NCI-H2107 (cell line): ENCODE results near the gene FRMD5.
"Not testable (repeated sequence)": the region's sequence is repeated elsewhere in the genome, so short reads cannot be mapped to it uniquely, and the experiment has no call there.

Source experiments
- DNase-seq: peaks from one replicate; lab custom pipeline; 2025; lab: John Stamatoyannopoulos, UW

Gene FRMD5

DNA sequence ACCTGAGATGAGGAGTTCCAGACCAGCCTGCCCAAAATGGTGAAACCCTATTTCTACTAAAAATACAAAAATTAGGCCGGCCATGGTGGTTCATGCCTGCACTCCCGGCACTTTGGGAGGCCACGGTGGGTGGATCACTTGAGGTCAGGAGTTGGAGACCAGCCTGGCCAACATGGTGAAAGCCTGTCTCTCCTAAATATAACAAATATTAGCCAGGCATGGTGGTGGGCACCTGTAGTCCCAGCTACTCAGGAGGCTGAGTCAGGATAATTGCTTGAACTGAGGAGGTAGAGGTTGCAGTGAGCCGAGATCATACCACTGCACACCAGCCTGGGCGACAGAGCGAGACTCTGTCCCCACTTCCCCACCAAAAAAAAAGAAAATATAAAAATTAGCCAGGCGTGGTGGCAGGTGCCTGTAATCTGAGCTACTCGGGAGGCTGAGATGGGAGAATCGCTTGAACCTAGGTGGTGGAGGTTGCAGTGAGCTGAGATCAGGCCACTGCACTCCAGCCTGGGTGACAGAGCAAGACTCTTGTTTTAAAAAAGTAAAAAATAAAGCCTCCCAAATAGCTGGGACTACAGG is 364.3 kb downstream of the FRMD5 start:
- not testable (repeated sequence) for DNase-seq

DNA sequence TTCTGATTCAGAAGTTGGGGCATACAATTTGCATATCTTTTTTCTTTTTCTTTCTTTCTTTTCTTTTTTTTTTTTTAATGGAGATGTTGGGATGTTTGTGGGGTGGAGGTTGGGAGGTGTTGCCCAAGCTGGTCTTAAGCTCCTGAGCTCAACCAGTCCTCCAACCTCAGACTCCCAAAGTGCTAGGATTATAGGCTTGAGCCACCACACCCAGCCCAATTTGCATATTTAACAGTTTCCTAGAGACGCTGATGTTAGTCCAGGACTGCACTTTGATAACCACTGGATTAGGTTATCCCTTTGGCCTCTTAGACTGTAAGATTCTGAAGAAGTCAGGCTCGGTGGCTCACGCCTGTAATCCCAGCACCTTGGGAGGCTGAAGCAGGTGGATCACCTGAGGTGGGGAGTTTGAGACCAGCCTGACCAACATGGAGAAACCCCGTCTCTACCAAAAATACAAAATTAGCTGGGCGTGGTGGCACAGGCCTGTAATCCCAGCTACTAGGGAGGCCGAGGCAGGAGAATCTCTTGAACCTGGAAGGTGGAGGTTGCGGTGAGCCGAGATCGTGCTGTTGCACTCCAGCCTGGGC is 365.0 kb downstream of the FRMD5 start:
- DNase-seq, result not testable (repeated sequence)

DNA sequence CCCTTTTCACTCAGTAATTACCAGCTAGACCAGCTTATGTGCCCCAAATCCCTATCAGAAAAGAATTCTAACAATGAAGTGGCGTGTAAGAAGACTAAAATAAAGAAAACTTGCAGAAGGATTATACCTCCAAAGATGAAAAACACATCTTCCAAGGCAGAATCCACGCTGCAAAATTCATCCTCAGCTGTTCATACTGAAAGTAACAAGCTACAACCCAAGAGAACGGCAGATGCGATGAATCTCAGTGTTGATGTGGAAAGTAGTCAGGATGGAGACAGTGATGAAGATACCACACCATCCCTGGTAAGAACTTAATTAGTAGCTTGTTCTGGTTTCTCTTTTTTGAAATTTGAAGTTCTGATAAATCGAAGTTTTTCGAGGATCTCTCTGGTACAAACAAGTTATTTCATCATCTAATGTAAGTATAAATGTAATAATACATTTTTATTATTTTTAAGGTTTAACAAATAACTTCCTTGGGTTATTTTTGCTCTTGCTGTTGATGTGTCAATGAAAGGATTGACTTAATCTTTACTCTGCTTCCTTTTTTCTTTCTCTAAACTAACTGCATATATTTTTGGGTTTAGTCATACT is 366.9 kb downstream of the FRMD5 start:
- no peak for DNase-seq

DNA sequence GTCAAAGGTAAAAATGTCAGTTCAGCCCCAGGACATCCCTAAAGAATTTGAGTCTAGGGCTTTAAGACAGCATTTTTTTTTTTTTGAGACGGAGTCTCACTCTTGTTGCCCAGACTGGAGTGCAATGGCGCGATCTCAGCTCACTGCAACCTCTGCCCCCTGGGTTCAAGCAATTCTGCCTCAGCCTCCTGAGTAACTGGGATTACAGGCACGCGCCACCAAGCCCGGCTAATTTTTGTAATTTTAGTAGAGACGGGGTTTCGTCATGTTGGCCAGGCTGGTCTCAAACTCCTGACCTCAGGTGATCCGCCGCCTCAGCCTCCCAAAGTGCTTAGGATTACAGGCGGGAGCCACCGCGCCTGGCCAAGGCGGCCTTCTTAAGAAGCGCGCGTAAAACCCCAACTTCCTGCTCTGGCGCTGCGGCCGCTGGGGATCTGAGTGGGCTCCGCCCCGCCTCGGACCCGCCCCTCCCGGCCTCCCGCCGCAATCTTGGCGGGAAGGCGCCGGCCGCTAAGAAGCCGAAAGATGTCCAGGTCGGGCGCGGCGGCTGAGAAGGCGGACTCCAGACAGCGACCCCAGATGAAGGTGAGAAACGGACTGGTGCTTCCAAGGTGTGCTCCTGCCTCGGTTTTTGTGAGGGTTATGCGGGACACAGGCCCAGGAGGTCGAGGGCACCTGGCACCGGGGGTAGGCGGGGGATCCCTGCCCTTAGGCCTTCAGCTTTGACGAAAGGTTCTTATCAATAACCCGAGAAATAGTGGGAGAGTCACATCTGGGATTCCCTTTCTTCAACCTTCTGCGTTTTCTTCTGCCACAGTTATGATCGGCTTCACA is 368.3 kb downstream of the FRMD5 start, which contains the start of gene WDR76:
TSS of gene WDR76 (plus strand) at position 495 of the 834 bp plus-strand sequence. CDS start at position 526, 31 bp downstream.
- DNase-seq, result peak; percentile 27

DNA sequence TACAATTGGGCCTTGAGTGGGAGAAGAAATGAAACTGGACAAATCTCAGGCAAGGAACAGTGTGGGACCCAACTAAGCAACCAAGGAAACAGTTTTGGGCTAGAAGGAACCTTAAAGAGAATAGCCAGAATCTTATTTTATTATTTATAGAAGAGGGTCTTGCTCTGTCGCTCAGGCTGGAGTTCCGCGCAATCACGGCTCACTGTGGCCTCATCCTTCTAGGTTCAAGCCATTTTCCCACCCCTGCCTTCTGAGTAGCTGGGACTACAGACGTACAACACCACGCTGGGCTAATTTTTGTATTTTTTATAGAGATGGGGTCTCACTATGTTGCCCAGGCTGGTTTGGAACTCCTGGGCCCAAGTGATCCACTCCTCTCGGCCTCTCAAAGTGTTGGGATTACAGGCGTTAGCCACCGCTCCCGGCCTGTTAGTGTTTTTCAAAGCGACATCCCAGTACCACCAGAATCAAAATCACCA is 369.0 kb downstream of the FRMD5 start:
- DNase-seq, result no peak

DNA sequence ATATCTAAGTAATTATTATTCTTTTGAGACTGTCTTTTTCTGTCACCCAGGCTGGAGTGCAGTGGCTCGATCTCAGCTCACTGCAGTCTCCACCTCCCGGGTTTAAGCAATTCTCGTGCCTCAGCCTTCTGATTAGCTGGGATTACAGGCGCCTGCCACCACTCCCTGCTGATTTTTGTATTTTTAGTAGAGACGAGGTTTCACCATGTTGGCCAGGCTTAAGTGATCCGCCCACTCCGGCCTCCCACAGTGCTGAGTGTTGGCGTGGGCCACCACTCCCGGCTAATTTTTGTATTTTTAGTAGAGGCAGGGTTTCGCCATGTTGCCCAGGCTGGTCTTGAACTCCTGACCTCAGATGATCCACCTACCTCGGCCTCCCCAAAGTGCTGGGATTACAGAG is 369.8 kb downstream of the FRMD5 start:
- not testable (repeated sequence) for DNase-seq

DNA sequence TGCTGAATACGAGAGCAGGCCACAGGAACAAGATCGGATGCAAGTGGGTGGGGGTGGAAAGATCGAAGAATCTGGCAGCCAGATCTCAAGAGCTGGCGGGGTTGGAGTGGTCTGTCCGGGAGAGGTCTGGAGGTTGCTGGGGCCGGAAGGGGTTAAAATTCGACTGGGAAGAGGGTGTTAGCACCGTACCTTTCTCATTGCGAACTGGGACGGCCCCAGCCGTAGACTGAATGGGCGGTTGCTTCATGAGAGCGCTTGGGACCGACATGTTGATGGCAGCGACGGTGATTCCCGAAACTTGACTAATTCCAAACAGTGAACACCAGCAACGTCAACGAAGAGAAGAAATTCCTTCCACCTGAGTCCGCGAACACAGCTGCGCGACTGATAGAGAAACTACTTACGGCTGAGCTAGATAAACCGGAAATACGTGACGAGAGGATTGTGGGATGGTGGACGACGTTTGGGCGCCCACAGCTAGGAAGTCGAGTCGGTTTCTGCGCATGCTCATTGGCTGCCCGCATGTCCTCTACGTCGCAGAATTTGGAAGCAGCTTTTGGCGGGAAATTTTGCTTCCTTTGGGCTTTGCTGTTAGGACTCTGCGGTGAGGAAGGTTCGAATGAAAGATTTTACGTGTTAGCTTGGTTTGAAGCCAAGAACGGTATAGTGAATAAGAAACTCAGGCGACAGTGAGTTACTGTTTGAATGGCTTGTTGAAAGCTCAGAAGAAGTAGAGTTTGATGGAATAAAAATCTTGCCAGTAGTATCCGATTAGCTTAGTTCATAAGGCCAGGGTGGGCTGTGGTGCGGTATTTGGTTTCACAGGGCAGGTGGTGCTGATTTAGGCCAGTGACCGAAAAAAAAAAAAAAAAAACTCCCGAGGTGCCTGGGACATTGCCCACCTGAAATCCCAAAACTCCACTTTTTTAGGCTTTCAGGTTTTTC is 370.5 kb downstream of the FRMD5 start, which contains the start of gene MFAP1:
TSS of gene MFAP1 (minus strand) at position 389 of the 945 bp plus-strand sequence. CDS start at position 268, 121 bp downstream.
- DNase-seq, result peak; percentile 90

DNA sequence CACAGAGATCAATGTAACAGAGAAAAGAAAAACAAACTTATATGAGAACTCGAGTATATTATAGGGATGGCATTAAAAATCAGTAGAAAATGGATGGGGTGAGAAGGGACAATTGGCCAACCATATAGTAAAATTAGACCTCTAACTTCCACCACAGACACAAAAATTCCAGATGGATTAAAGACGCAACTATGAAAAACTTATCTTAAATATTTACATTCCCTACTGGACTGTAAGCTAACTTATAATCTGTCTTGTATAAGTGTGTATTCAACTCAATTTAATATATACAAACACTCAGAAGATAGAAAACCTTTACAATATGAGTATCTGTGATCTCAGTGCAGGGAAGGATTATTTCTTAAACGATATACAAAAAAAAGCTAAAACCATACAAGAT is 373.6 kb downstream of the FRMD5 start:
- DNase-seq, result no peak
